AG04450 (cell line): ENCODE results near the gene CCDC57. TPM values are rescaled to one million over a fixed set of nuclear protein-coding genes. Genes with fewer than 3 reads are reported as not detected.
"Not testable (repeated sequence)": the region's sequence is repeated elsewhere in the genome, so short reads cannot be mapped to it uniquely, and the experiment has no call there.

Experiments
- CTCF ChIA-PET: fragments of 300-600, 350-600 bp; formaldehyde crosslinking; extraction: SDS; loops from one replicate; lab custom pipeline; 2022; ENCODE audit warnings: antibody characterized with exemption, inconsistent platforms; lab: Charles Lee
- POLR2A ChIA-PET: fragments of 350-600 bp; formaldehyde crosslinking; extraction: SDS; loops from one replicate; lab custom pipeline; 2021; ENCODE audit warnings: antibody characterized with exemption, inconsistent platforms; lab: Yijun Ruan, JAX
- DNase-seq: peaks from one replicate; pipeline ENCODE4 v3.0.0-alpha.2; 2011; ENCODE audit warnings: low read depth, low spot score
- H3K27ac ChIP-seq: one replicate; pipeline ENCODE4 v1.5.1; 2012; ENCODE audit warnings: low read depth, low read length, control low read depth
- H3K27me3 ChIP-seq: one replicate; pipeline ENCODE4 v1.6.0; 2012; ENCODE audit warnings: low read length; ENCODE audit not compliant: control insufficient read depth, insufficient read depth
- H3K4me3 ChIP-seq: 2 replicates; pipeline ENCODE4 v1.5.1; 2011; ENCODE audit warnings: mild to moderate bottlenecking, low read depth, low read length, control low read depth
- H3K9me3 ChIP-seq: 2 replicates; pipeline ENCODE4 v1.5.1; 2012; ENCODE audit warnings: low read length; ENCODE audit not compliant: control insufficient read depth, insufficient read depth
- polyA minus RNA-seq: library from RNA; depleted of rRNA, polyadenylated mRNA; stranded (reverse); fragments of >200 nt; gene quantifications from 2 replicates; pipeline ENCODE4 v1.2.3, GENCODE V29; 2011; rRNA and poly(A)+ RNA removed
- polyA plus RNA-seq: library from polyadenylated mRNA; depleted of rRNA; stranded (reverse); fragments of >200 nt; gene quantifications from 2 replicates; pipeline ENCODE4 v1.2.3, GENCODE V29; 2011; rRNA removed
- TF ChIP-seq, protein P1 (sequence below): IDR thresholded peaks from 2 replicates; pipeline ENCODE4 v1.5.1; 2011; ENCODE audit warnings: low read depth, low read length, control low read depth, inconsistent platforms

CCDC57 gene
- 11.1 and 13.2 TPM in 2 replicates for polyA plus RNA-seq
- 15.9 and 16.9 TPM in 2 replicates for polyA minus RNA-seq

DNA sequence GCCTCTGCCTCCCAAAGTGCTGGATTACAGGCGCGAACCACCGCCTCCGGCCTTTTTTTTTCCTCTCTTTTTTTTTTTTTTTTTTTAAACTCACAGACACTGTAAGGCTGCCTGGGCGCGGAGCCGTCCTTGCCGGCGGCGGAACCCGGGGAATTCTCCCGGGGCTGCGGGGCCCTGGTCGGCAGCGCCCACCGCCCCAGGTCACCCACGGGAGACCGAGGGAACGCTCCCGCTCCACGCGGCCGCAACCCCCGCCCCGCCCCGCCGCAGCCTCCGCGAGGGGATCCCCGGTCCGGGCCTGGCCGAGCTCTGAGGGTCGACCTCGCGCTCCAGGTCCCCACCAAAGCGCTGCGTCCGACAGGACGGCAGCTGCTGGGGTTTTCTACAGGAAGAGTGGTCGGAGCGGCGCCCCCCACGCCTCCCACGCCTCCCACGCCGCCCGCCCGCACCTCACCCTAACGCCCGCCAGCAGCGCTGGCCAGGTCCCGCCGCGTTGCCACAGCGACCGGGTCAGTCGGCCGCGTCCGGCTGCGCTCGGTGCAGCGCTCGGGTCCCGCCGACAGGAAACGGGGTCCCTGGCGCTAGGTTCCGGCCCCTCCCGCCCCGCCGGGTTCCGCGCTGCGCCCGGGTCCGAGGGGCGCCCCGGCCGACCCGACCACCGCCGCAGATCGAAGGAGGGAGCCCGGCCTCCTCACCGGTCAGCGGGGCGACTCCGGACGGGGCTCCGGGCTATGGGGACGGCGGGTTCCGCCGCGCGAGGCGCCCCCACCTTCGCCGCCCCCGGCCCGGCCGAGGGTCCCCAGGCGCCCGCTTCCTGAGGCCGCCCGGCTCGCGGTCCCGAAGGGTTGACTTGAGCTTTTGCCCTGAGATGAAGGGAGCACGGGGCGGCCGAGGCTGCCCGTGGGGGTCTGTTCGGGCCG lies at the start of gene CCDC57:
CCDC57 (minus strand) TSS at position 512 of the 920 bp plus-strand sequence. CDS start 10,898 bp downstream, outside the sequence.
- H3K4me3 ChIP-seq, result peak within 1 kb of the TSS; percentile 71
- H3K27ac ChIP-seq, result peak within 1 kb of the TSS; percentile 70
- TF ChIP-seq, protein P1, sequence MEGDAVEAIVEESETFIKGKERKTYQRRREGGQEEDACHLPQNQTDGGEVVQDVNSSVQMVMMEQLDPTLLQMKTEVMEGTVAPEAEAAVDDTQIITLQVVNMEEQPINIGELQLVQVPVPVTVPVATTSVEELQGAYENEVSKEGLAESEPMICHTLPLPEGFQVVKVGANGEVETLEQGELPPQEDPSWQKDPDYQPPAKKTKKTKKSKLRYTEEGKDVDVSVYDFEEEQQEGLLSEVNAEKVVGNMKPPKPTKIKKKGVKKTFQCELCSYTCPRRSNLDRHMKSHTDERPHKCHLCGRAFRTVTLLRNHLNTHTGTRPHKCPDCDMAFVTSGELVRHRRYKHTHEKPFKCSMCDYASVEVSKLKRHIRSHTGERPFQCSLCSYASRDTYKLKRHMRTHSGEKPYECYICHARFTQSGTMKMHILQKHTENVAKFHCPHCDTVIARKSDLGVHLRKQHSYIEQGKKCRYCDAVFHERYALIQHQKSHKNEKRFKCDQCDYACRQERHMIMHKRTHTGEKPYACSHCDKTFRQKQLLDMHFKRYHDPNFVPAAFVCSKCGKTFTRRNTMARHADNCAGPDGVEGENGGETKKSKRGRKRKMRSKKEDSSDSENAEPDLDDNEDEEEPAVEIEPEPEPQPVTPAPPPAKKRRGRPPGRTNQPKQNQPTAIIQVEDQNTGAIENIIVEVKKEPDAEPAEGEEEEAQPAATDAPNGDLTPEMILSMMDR, result no peak
- no peak for DNase-seq
- ChIA-PET POLR2A (interaction anchor here (0.5 to 3.0 kb wide), 5 partner anchors 16 to 501 kb away, joined by 3 to 16 read pairs (median 3); partner anchors contain the start of genes FASN and SLC16A3), CTCF (no interaction called here)
- no peaks in the 10 kb centered on the region for H3K27me3 ChIP-seq
- no peaks in the 10 kb centered on the region; the same call in 1 of the 2 replicates for H3K9me3 ChIP-seq

DNA sequence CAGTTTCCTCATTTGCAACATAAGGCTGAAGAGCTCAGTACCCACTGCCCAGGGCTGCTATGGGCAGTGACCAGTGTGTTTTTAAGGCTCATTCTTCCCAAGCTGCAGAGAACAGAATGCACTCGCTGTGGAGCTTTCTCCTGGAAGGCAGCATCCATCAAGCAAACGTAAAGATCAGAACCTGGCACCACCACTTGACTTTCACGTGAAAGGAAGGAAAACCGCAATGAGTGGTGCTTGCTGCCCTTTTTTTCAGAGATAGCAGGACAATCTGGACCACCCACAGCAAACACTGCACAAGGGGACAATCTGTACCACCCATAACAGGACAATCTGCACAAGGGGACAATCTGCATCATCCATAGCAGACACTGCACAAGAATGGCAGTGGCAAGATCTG lies 49.7 kb upstream of the CCDC57 start:
- no peak for DNase-seq
- Histone ChIP-seq H3K9me3 (peaks cover 2% of the 10 kb centered on the region; the same call in 1 of the 2 replicates), H3K27ac (no peak overlapping the region), H3K4me3 (no peak overlapping the region), H3K27me3 (no peaks in the 10 kb centered on the region)
- TF ChIP-seq, protein P1, result no peak
- CTCF ChIA-PET, result no interaction called here
- POLR2A ChIA-PET, result no interaction called here

DNA sequence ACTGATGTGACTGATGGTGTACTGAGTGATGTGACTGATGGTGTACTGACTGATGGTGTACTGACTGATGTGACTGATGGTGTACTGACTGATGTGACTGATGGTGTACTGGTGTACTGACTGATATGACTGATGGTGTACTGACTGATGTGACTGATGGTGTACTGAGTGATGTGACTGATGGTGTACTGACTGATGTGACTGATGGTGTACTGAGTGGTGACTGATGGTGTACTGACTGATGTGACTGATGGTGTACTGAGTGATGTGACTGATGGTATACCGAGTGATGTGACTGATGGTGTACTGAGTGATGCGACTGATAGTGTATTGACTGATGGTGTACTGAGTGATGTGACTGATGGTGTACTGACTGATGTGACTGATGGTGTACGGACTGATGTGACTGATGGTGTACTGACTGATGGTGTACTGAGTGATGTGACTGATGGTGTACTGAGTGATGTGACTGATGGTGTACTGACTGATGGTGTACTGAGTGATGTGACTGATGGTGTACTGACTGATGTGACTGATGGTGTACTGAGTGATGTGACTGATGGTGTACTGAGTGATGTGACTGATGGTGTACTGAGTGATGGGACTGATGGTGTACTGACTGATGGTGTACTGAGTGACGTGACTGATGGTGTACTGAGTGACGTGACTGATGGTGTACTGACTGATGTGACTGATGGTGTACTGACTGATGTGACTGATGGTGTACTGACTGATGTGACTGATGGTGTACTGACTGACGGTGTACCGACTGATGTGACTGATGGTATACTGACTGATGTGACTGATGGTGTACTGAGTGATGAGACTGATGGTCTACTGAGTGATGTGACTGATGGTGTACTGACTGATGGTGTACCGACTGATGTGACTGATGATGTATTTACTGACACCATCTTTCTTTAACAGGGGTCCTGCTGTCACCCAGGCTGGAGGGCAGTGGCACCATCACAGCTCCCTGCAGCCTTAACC lies 47.6 kb upstream of the CCDC57 start:
- POLR2A ChIA-PET, result not testable (repeated sequence)

GRCh38 chr17:82258555-82258954 lies 45.9 kb upstream of the CCDC57 start:
- no peak for DNase-seq
- TF ChIP-seq, protein P1, result no peak
- H3K9me3 ChIP-seq, result peaks cover 17% of the 10 kb centered on the region
- POLR2A ChIA-PET, result no interaction called here
- CTCF ChIA-PET, result no interaction called here
- no peak overlapping the region for H3K4me3 ChIP-seq
- H3K27ac ChIP-seq, result no peak overlapping the region
- no peaks in the 10 kb centered on the region for H3K27me3 ChIP-seq

More for the DNA sequence above, 47.6 kb upstream of the CCDC57 start:
- H3K27me3 ChIP-seq, H3K9me3 ChIP-seq, H3K4me3 ChIP-seq, DNase-seq, H3K27ac ChIP-seq: not testable (repeated sequence)
- CTCF ChIA-PET, result interaction anchor here (0.9 kb wide), 1 partner anchor 22 kb away, joined by 3 read pairs; no protein-coding TSS in a partner anchor

DNA sequence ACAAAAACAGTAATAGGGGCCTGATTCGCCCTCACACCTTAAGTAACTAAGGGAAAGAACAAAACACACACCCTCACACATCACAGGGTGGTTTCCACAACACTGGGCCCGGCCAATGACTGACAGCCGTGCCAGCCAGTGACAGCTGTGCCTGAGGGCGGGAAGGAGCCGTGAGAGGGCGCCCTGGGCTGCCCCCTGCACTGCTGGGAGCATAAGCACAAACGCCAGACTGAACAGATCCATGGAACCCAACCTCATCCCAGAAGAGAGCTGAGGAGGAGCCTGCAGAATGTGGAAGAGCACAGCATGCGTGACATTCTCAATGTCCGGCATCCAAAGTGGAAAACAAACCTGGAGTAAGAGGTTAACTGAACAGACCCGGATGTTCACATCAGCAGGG lies 44.8 kb upstream of the CCDC57 start:
- TF ChIP-seq, protein P1, result no peak
- no peak for DNase-seq
- POLR2A ChIA-PET, result interaction anchor here (0.7 kb wide), 2 partner anchors 10 to 22 kb away, joined by 5 to 7 read pairs; no protein-coding TSS in a partner anchor
- no peak overlapping the region for H3K27ac ChIP-seq
- H3K27me3 ChIP-seq, result no peaks in the 10 kb centered on the region
- peaks cover 21% of the 10 kb centered on the region for H3K9me3 ChIP-seq
- no peak overlapping the region for H3K4me3 ChIP-seq
- CTCF ChIA-PET, result interaction anchor here (0.7 kb wide), 1 partner anchor 227 kb away, joined by 5 read pairs; no protein-coding TSS in a partner anchor
